ENCODE data around the gene ALOX5.
"Not testable (repeated sequence)": the region's sequence is repeated elsewhere in the genome, so short reads cannot be mapped to it uniquely, and the experiment has no call there.

ALOX5 gene

DNA sequence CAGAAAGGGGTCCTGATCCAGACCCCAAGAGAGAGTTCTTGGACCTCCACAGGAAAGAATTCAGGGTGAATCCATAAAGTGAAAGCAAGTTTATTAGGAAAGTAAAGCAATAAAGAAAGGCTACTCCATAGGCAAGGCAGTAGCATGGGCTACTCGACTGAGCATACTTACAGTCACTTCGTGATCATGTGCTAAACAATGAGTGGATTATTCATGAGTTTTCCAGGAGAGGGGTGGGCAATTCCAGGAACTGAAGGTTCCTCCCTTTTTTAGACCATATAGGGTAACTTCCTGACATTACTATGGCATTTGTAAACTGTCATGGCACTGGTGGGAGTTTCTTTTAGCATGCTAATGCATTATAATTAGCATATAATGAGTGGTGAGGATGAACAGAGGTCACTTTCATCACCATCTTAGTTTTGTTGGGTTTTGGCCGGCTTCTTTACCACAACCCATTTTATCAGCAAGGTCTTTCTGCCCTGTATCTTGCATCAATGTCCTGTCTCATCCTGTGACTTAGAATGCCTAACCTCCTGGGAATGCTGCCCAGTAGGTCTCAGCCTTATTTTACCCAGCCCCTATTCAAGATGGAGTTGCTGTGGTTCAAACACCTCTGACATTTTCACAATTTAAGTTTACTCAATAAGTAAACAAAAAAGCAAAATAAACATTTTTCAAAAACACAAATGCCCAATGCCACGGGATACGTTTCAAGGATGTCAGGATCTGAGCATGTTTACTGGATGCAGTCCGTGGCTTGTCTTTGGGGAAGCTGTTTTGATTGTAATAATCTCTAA lies 37.0 kb downstream of the ALOX5 start:
- Histone ChIP-seq H4K20me1 (peaks cover 0 to 6% (median 0%) of the 10 kb centered on the region in 11 experiments; a peak in 1 of 22 replicates), H3K4me3 (peak overlapping the region in 2 of 10 experiments; percentile 9 to 14; a peak in 2 of 20 replicates), H3K27me3 (no peaks in the 10 kb centered on the region), H3K9me3 (replicated peaks in 1 of 11) (peaks cover 0 to 53% (median 23%) of the 10 kb centered on the region in 11 experiments; a peak in 16 of 22 replicates), H3K9ac (peak overlapping the region in 2 of 11 experiments; percentile 40 to 63; a peak in 4 of 22 replicates), H3K4me1 (peaks cover 0 to 75% (median 39%) of the 10 kb centered on the region in 10 experiments; a peak in 16 of 20 replicates), H3K27ac (peak overlapping the region in 4 of 11 experiments; percentile 8 to 76 (median 70); a peak in 7 of 22 replicates), H3K36me3 (peaks cover 21 to 99% (median 74%) of the 10 kb centered on the region in 11 experiments), H3K4me2 (peak overlapping the region in 3 of 11 experiments; percentile 9 to 95 (median 69); a peak in 4 of 22 replicates)
- no peak for TF ChIP-seq Cebpa-rat (IDR thresholded peaks at IDR 0.05)

DNA sequence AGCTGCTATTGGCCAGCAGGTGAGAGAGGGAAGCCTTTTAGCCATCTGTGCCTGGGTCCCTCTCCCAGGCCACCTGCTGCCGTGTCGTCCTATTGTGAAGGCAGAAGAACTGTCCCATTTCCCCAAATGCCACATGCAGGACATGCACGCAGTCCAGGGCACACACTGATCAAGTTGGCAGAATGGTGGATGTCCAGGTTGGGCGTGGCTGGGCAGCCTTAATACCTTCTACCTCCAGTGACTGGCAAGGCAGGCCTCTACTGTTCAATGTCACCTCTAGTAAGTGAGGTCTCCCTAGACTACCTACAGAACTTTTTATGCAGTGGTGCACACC lies 37.6 kb downstream of the ALOX5 start:
- Histone ChIP-seq H4K20me1 (peaks cover 0 to 6% (median 0%) of the 10 kb centered on the region in 11 experiments; a peak in 1 of 22 replicates), H3K36me3 (peaks cover 22 to 99% (median 75%) of the 10 kb centered on the region in 11 experiments), H3K27ac (peak overlapping the region in 3 of 11 experiments; percentile 66 to 76 (median 74); a peak in 4 of 22 replicates), H3K27me3 (no peaks in the 10 kb centered on the region), H3K4me2 (peak overlapping the region in 2 of 11 experiments; percentile 69 to 95; a peak in 4 of 22 replicates), H3K4me3 (no peak overlapping the region), H3K4me1 (peaks cover 0 to 75% (median 39%) of the 10 kb centered on the region in 10 experiments; a peak in 16 of 20 replicates), H3K9me3 (replicated peaks in 1 of 11) (peaks cover 0 to 54% (median 23%) of the 10 kb centered on the region in 11 experiments; a peak in 16 of 22 replicates), H3K9ac (no peak overlapping the region)
- no peak for TF ChIP-seq Cebpa-rat (IDR thresholded peaks at IDR 0.05)

DNA sequence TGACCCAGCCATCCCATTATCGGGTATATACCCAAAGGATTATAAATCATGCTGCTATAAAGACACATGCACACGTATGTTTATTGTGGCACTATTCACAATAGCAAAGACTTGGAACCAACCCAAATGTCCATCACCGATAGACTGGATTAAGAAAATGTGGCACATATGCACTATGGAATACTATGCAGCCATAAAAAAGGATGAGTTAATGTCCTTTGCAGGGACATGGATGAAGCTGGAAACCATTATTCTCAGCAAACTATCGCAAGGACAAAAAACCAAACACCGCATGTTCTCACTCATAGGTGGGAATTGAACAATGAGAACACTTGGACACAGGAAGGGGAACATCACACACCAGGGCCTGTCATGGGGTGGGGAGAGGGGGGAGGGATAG lies 41.0 kb downstream of the ALOX5 start:
- not testable (repeated sequence) for H3K27me3 ChIP-seq, H3K27ac ChIP-seq, H3K4me3 ChIP-seq, H3K9ac ChIP-seq, H4K20me1 ChIP-seq, H3K4me2 ChIP-seq
- Histone ChIP-seq H3K9me3 (replicated peaks in 1 of 11) (peaks cover 0 to 44% (median 23%) of the 10 kb centered on the region in 11 experiments; a peak in 16 of 22 replicates), H3K36me3 (peaks cover 22 to 77% (median 60%) of the 10 kb centered on the region in 11 experiments), H3K4me1 (peaks cover 24 to 70% (median 40%) of the 10 kb centered on the region in 10 experiments)

DNA sequence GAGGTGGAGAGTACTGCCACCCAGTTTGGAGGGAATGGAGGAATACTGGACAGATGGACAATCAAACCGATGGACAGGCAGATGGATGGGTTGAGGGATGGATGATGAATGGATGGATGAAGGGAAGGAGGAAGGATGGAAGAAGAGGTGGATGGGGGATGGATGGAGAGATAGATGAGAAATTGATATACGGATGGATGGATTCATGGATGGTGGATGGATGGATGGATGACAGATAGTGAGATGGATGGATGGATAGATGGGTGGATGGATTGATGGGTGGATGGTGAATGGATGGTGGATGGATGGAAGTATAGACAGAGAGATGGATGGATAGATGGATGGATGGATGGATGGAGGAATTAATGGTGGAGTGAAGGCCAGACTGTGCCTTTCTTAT lies 42.6 kb downstream of the ALOX5 start:
- Histone ChIP-seq H3K4me2 (peak overlapping the region; percentile 89 to 99 (median 94); a peak in 21 of 22 replicates), H3K4me3 (0 out of 20 replicates have a peak overlapping the region, but pooled peaks of 1 of the 10 experiments have one; percentile 74), H4K20me1 (no peaks in the 10 kb centered on the region), H3K9me3 (replicated peaks in 1 of 11) (peaks cover 0 to 30% (median 19%) of the 10 kb centered on the region in 11 experiments; a peak in 16 of 22 replicates), H3K27me3 (no peaks in the 10 kb centered on the region), H3K9ac (peak overlapping the region in 7 of 11 experiments; percentile 89 to 99 (median 99); a peak in 11 of 22 replicates), H3K4me1 (peaks cover 38 to 70% (median 55%) of the 10 kb centered on the region in 10 experiments), H3K27ac (peak overlapping the region in 9 of 11 experiments; percentile 94 to 100 (median 100); a peak in 17 of 22 replicates), H3K36me3 (peaks cover 19 to 65% (median 47%) of the 10 kb centered on the region in 11 experiments)
- TF ChIP-seq Cebpa-rat (IDR thresholded peaks at IDR 0.05) = no peak

DNA sequence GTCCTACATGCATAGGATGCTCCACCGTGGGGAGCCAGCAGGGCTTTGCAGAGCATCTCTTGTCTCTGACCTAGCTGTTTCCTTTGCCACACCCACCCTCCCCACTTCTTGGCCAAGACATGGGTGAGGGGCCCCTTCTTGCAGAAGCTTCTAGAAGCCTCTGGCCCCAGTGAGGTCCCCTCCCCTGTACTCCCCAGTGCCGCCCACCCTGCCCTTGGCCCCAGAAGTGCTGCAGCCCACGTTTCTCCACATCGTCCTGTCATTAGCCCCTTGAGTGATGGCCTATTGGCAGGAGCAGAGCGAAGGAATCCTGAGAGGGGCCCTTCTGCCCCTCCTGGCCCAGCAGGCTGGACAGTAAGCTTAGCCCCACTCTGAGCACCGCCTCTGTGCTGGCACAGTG lies 43.7 kb downstream of the ALOX5 start:
- Histone ChIP-seq H3K27me3 (no peaks in the 10 kb centered on the region), H3K4me3 (peak overlapping the region in 8 of 10 experiments; percentile 56 to 75 (median 70); a peak in 12 of 20 replicates), H4K20me1 (no peaks in the 10 kb centered on the region), H3K36me3 (peaks cover 7 to 65% (median 44%) of the 10 kb centered on the region in 11 experiments), H3K9me3 (replicated peaks in 1 of 11) (peaks cover 0 to 18% (median 7%) of the 10 kb centered on the region in 11 experiments; a peak in 16 of 22 replicates), H3K4me2 (peak overlapping the region; percentile 89 to 99 (median 94)), H3K9ac (peak overlapping the region; percentile 88 to 100 (median 98)), H3K4me1 (peaks cover 49 to 70% (median 67%) of the 10 kb centered on the region in 10 experiments), H3K27ac (peak overlapping the region; percentile 94 to 100 (median 99))
- TF ChIP-seq Cebpa-rat (IDR thresholded peaks at IDR 0.05) = no peak

DNA sequence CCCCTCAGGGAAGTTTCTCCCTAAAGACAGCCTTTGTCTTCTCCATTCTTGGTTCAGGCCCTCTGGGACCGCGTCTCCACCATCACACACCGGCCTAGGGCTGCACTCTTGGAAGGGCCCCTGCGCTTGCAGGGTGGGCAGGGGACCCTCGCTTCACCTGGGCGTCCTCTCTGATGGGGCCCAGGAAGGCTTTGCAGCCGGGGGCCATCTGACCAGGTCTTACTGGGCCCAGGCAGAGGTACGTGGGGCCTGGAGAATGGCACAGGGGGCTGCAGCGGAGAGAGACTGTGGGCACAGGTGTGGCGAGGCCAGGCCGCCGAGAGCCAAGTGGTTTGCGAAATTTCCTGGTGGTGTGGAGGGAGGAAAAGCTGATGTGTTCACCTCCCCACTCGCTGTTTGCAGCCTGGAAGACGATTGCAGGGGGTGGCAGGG lies 44.4 kb downstream of the ALOX5 start:
- Histone ChIP-seq H3K36me3 (peaks cover 5 to 65% (median 42%) of the 10 kb centered on the region in 11 experiments; a peak in 18 of 22 replicates), H3K4me2 (peak overlapping the region; percentile 89 to 99 (median 94)), H3K27me3 (no peaks in the 10 kb centered on the region), H3K27ac (peak overlapping the region; percentile 94 to 100 (median 99)), H4K20me1 (no peaks in the 10 kb centered on the region), H3K9ac (peak overlapping the region; percentile 88 to 100 (median 98)), H3K9me3 (replicated peaks in 1 of 11) (peaks cover 0 to 12% (median 4%) of the 10 kb centered on the region in 11 experiments; a peak in 7 of 22 replicates), H3K4me3 (peak overlapping the region; percentile 54 to 75 (median 68)), H3K4me1 (peaks cover 56 to 77% (median 72%) of the 10 kb centered on the region in 10 experiments)
- peak in 9 of 11 experiments; percentile 78 to 100 (median 97); a peak in 18 of 22 replicates for TF ChIP-seq Cebpa-rat (IDR thresholded peaks at IDR 0.05)

DNA sequence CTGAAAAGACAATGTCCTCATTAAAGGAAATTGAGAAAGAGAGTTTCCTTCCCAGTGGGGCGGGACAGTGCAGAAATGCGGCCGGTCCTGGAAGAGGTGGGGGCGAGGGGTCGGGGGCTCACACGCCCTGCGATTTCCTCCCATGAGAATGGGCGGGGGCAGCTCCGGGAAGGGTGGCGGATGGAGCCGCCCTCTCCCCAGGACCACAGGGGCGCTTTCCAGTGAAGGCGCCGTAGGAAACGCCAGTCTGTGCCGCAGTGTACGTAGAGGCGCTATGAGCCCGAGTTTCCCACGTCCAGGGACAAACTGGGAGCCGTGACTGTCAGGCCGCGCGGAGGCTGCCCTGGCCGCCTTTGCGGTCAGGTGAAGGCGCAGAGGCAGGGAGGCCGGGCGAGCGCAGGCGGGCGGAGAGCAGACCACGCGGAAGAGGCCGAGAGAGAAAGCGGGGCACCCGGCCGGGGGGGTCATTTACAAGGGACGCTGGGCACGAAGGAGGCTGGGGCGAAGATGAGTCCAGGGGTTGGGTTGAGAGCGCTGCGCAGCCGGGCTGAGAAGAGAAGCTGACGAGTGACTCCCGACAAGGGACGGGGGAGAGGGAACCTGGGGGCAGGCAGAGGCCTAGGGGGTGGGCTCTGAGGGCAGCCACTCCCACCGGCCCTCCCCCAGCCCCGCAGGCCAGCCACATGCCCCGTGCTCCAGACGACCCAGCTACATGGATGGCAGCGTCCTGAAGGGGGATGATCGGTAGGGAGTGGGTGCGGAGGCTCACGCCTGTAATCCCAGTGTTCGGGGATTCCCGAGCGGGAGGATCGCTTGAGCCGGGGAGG lies 45.0 kb downstream of the ALOX5 start:
- Histone ChIP-seq H3K4me2 (peak overlapping the region; percentile 89 to 99 (median 94)), H3K9ac (peak overlapping the region; percentile 88 to 100 (median 98)), H3K9me3 (replicated peaks in 1 of 11) (peaks cover 0 to 8% (median under 1%) of the 10 kb centered on the region in 11 experiments; a peak in 6 of 22 replicates), H3K4me1 (peaks cover 63 to 83% (median 78%) of the 10 kb centered on the region in 10 experiments), H3K27ac (peak overlapping the region; percentile 94 to 100 (median 99)), H3K27me3 (no peaks in the 10 kb centered on the region), H4K20me1 (no peaks in the 10 kb centered on the region), H3K36me3 (peaks cover 5 to 65% (median 43%) of the 10 kb centered on the region in 11 experiments; a peak in 19 of 22 replicates), H3K4me3 (peak overlapping the region; percentile 54 to 75 (median 68))
- peak in 2 of 11 experiments; percentile 9 to 10; a peak in 3 of 22 replicates for TF ChIP-seq Cebpa-rat (IDR thresholded peaks at IDR 0.05)

DNA sequence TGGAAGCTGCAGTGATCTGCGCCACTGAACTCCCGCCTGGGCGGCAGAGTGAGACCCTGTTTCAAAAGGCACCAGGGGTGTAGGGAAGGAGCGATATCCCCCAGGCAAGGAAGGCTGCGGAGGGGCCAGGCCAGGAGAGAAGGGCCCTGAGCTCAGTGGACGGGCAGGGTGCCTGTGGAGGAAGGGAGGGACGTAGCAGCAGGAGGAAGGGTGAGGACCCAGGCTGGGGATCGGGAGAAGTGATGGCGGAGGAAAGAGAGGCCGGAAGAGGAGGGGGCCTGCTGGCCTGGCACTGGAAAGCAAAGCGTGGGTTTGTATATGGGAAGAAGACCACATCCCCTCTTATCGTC lies 45.6 kb downstream of the ALOX5 start:
- Histone ChIP-seq H3K27ac (peak overlapping the region; percentile 94 to 100 (median 99)), H3K9me3 (replicated peaks in 1 of 11) (peaks cover 0 to 8% (median 0%) of the 10 kb centered on the region in 11 experiments; a peak in 3 of 22 replicates), H4K20me1 (no peaks in the 10 kb centered on the region), H3K4me3 (peak overlapping the region; percentile 54 to 75 (median 68)), H3K27me3 (no peaks in the 10 kb centered on the region), H3K4me2 (peak overlapping the region; percentile 89 to 99 (median 94)), H3K9ac (peak overlapping the region; percentile 88 to 100 (median 98)), H3K4me1 (peaks cover 69 to 89% (median 84%) of the 10 kb centered on the region in 10 experiments), H3K36me3 (peaks cover 7 to 67% (median 49%) of the 10 kb centered on the region in 11 experiments; a peak in 20 of 22 replicates)
- TF ChIP-seq Cebpa-rat (IDR thresholded peaks at IDR 0.05) = no peak

Measured in BLaER1 treated with 17β-estradiol and CSF1 and Interleukin-3, amounts not matched to agents 10 nM and 100 nM (cell line).